ENCODE results near the gene LENEP. TPM values are rescaled to one million over a fixed set of nuclear protein-coding genes. Genes with fewer than 3 reads are reported as not detected.
A peak's percentile ranks its signal among the peaks of the same experiment; 100 is the strongest.

Gene LENEP
- total and polyA plus RNA-seq, 8 donors: 0.29 TPM; not detected in 7

DNA sequence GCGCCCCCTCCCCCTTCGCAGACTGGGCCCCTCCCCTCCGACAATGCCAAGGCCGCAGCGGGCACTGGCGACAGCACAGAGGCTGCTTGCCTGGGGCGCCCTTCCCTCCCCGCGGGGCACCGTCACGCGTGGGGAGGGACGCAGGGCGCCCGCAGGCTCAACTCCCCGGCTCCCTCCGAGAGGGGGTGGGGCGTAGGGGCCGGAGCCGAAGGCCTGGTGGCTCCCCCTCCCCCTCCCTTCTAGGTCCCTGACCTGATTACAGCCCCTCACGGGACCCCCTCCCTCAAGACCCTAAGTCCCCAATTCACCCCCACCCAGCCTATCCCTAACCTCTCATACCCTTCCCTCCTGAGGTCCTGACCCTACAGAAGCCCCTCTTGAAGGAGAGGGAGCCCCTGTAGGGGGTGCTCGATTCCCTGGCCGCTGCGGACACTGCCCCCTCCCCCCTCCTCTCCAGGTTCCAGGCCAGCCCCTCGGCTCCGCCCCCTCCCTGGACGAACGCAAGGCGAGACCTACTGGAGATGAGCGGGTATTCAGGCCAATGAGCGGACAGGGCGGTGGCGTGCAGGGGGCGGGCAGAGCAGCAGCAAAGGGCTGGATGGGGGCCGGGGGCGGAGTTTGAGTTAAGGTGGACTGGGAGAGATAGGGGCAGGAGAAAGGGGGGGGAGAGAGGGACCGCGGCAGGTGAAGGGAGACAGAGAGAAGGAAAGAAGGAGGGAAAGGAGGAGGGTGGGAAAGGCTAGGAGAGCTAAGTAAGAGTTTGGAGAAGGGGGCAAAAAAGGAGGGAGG lies 8.5 kb downstream of the LENEP start:
- intact Hi-C loops (cut with DNase I): no loop called here
- TF ChIP-seq, protein P1, sequence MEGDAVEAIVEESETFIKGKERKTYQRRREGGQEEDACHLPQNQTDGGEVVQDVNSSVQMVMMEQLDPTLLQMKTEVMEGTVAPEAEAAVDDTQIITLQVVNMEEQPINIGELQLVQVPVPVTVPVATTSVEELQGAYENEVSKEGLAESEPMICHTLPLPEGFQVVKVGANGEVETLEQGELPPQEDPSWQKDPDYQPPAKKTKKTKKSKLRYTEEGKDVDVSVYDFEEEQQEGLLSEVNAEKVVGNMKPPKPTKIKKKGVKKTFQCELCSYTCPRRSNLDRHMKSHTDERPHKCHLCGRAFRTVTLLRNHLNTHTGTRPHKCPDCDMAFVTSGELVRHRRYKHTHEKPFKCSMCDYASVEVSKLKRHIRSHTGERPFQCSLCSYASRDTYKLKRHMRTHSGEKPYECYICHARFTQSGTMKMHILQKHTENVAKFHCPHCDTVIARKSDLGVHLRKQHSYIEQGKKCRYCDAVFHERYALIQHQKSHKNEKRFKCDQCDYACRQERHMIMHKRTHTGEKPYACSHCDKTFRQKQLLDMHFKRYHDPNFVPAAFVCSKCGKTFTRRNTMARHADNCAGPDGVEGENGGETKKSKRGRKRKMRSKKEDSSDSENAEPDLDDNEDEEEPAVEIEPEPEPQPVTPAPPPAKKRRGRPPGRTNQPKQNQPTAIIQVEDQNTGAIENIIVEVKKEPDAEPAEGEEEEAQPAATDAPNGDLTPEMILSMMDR (IDR thresholded peaks at IDR 0.05): no peak
- Histone ChIP-seq H3K4me3 (peak overlapping the region; percentile 58 to 87 (median 68)), H3K4me1 (peaks cover 14 to 39% (median 18%) of the 10 kb centered on the region in 3 donors), H3K9me3 (no peaks in the 10 kb centered on the region), H3K27ac (peak overlapping the region; percentile 95 to 98 (median 97)), H3K36me3 (no peaks in the 10 kb centered on the region), H3K27me3 (no peaks in the 10 kb centered on the region)
- DNase-seq: peak; percentile 98 to 100 (median 100)
- FAIRE-seq: peak; percentile 26
- 1% methylated on average over 35 to 38 of the region's 38 CpGs for WGBS, 2 donors
- ATAC-seq: peak; percentile 66 to 82 (median 75)

DNA sequence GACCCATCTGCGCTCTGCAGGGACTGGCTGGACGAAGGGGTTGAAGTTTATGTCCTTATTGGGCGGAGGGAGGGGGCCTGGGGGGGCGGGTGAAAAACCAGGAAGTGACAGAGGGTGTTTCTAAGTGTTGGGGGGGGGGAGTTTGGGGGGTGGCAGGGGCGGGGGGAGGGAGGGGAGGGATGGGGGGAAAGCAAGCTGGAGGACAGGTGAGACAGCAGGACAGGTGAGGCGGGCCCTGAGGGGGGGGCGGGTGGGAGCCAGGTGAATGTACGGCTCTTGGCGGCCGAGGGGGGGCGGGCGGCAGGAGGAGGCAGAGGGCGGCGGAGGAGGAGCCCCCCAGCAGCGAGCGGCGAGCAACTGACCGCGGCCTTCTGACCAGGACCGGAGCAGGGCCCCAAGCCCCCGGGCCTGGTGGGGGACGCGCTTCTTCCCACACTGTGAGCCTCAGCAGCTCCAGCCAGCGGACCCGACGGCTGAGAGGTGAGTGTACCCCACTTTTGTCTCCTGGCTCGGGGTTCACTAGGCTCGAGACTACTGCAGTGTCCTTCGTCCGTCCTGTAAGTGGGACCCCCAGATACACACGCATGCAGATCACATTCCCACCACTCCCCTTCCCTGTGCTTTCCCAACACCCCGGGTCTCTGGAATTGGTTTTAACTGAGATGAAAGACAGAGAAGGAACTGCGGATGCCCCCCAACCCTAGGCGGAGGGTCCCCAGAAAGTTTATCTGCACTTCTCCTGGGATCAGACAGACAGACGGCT lies 9.3 kb downstream of the LENEP start, which contains the start of gene ZBTB7B:
Gene ZBTB7B (plus strand): TSS at position 339 of the 763 bp plus-strand sequence. CDS start 11,859 bp downstream, outside the sequence.
- TF ChIP-seq, protein P1 (IDR thresholded peaks at IDR 0.05): no peak
- no peak for FAIRE-seq

DNA sequence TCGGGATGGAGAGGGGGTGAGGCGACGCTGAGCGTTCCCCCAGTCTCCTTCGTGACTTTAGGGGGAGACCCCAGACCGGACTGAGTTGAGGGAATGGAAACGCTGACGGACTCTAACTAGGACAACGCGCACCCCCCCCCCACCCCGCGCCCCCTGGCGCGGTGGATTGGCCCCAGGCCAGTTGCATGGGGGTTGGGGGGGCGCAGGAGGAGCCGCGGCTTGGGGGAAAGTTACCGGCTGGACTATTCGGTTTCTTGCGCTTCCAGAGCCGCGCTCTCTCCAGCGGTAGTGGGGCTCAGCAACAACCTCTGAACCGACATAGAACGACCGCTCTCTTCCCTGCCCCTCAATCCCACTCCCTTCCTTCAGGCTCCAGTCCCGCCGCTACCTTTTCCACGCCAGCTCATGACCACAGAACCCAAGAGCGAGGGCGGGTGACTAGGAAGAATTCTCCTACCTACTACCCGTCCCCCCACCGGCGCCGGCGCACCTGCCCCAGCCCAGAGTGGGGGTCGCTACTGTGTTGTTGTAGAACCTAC lies 9.9 kb downstream of the LENEP start:
- no peaks in the 10 kb centered on the region for H3K27me3 ChIP-seq
- WGBS, 2 donors: 0 to 1% methylated on average over 28 to 37 of the region's 37 CpGs
- no peaks in the 10 kb centered on the region for H3K9me3 ChIP-seq
- H3K4me3 ChIP-seq: peak overlapping the region; percentile 58 to 87 (median 70)
- no peak for FAIRE-seq
- DNase-seq: peak in 2 of 6 donors; percentile 63 to 70
- TF ChIP-seq, protein P1 (IDR thresholded peaks at IDR 0.05): no peak
- intact Hi-C loops (cut with DNase I): no loop called here
- H3K36me3 ChIP-seq: no peaks in the 10 kb centered on the region
- ATAC-seq: no peak
- peak overlapping the region; percentile 80 to 98 (median 92) for H3K27ac ChIP-seq
- H3K4me1 ChIP-seq: peaks cover 27 to 53% (median 27%) of the 10 kb centered on the region in 3 donors

More for the DNA sequence above, 9.3 kb downstream of the LENEP start, which contains the start of gene ZBTB7B:
- Histone ChIP-seq H3K36me3 (no peaks in the 10 kb centered on the region), H3K27me3 (no peaks in the 10 kb centered on the region), H3K4me1 (peaks cover 22 to 47% (median 26%) of the 10 kb centered on the region in 3 donors), H3K27ac (peak within 1 kb of the TSS; percentile 95 to 98 (median 97)), H3K9me3 (no peaks in the 10 kb centered on the region), H3K4me3 (peak within 1 kb of the TSS; percentile 58 to 87 (median 72))
- peak in 5 of 6 donors; percentile 70 to 81 (median 76) for DNase-seq
- 0 to 1% methylated on average over 17 to 33 of the region's 35 CpGs for WGBS, 2 donors
- ATAC-seq: peak; percentile 6 to 12 (median 7)
- intact Hi-C loops (cut with DNase I): no loop called here

DNA sequence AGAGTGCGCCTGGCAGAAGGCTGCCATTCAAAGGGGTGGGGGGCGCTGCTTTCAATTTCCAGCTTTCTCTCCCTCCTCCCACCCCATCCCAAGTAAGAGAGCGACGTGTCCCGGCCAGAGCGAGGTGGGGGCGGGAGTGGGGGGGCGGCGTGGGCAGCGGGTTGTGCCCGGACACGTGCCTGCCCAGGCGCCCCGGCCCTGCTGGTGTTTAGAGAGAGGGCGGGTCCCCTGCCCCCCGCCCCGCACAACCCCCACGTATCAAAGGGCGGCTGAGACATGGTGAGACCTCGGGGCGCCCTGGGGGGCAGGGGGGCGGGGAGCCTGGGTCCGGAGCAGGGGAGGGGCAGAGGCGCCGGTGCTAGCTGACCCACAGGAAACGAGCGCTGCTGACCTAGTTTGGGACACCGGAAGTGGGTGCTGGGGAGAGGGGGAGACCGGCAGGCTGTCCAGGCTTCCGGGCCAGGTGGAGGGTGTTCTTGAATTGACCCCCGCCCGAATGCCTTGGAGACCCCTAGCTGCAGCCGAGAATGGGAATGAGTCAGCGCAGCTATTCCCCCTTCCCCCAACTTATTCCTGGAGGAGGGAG lies 10.5 kb downstream of the LENEP start:
- FAIRE-seq (no peak), DNase-seq (peak in 5 of 6 donors; percentile 70 to 77 (median 75)), ATAC-seq (no peak)
- H3K4me3 ChIP-seq: peak overlapping the region; percentile 58 to 87 (median 70)
- WGBS, 2 donors: 0 to 1% methylated on average over 16 to 34 of the region's 34 CpGs
- TF ChIP-seq, protein P1 (IDR thresholded peaks at IDR 0.05): no peak
- peaks cover 27 to 55% (median 33%) of the 10 kb centered on the region in 3 donors for H3K4me1 ChIP-seq
- H3K27me3 ChIP-seq: no peaks in the 10 kb centered on the region
- H3K36me3 ChIP-seq: no peaks in the 10 kb centered on the region
- no peaks in the 10 kb centered on the region for H3K9me3 ChIP-seq
- intact Hi-C loops (cut with DNase I): no loop called here
- peak overlapping the region; percentile 80 to 98 (median 92) for H3K27ac ChIP-seq

Measured in pancreas (tissue), 10 donors.